Measurements from ENCODE around the gene DNAJC17. TPM values are rescaled to one million over a fixed set of nuclear protein-coding genes. Genes with fewer than 3 reads are reported as not detected.

DNAJC17 gene
- total and polyA plus RNA-seq, 12 donors: 27.4 to 174 (median 42.6) TPM

- Histone ChIP-seq H3K27me3 (no peaks in the 10 kb centered on the region), H3K9me3 (replicated peaks in 1 of 3) (no peaks in the 10 kb centered on the region), H3K4me3 (no peak overlapping the region), H3K27ac (no peak overlapping the region), H3K4me1 (replicated peaks in 1 of 2) (peaks cover 0 to 5% of the 10 kb centered on the region in 2 donors), H3K36me3 (replicated peaks in 1 of 2) (no peaks in the 10 kb centered on the region)
- DNase-seq: no peak
- TF ChIP-seq, protein P1, sequence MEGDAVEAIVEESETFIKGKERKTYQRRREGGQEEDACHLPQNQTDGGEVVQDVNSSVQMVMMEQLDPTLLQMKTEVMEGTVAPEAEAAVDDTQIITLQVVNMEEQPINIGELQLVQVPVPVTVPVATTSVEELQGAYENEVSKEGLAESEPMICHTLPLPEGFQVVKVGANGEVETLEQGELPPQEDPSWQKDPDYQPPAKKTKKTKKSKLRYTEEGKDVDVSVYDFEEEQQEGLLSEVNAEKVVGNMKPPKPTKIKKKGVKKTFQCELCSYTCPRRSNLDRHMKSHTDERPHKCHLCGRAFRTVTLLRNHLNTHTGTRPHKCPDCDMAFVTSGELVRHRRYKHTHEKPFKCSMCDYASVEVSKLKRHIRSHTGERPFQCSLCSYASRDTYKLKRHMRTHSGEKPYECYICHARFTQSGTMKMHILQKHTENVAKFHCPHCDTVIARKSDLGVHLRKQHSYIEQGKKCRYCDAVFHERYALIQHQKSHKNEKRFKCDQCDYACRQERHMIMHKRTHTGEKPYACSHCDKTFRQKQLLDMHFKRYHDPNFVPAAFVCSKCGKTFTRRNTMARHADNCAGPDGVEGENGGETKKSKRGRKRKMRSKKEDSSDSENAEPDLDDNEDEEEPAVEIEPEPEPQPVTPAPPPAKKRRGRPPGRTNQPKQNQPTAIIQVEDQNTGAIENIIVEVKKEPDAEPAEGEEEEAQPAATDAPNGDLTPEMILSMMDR (IDR thresholded peaks at IDR 0.05): no peak
- TF ChIP-seq POLR2A (IDR thresholded peaks at IDR 0.05): no peak
- intact Hi-C loops (cut with DNase I): no loop called here
- 61 to 100% (median 72%) methylated on average over 2 to 10 of the region's 10 CpGs for WGBS, 4 donors
Measured at GRCh38 chr15:40854161-40854560, 46.9 kb upstream of the DNAJC17 start.

DNA sequence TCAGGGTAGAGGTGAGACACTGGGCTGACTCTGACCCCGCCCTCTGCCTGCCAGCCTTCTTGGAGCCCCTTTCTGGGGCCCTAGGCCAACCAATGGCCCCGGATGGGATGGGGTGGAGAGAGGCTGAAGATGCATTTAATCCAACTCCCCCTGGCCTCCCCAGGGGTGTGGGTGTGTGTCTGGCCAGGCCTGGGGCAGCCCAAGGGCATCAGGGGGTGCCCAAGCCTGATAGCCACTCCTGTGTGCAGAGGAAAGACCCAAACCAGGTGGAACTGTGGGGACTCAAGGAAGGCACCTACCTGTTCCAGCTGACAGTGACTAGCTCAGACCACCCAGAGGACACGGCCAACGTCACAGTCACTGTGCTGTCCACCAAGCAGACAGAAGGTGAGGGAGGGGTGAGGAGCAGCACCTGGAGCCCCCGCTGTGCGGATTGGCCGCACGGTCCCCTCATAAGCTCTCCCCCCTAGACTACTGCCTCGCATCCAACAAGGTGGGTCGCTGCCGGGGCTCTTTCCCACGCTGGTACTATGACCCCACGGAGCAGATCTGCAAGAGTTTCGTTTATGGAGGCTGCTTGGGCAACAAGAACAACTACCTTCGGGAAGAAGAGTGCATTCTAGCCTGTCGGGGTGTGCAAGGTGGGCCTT is 46.1 kb upstream of the DNAJC17 start:
- Histone ChIP-seq H3K4me3 (no peak overlapping the region), H3K27ac (no peak overlapping the region), H3K4me1 (replicated peaks in 1 of 2) (peaks cover 0 to 5% of the 10 kb centered on the region in 2 donors), H3K36me3 (replicated peaks in 1 of 2) (no peaks in the 10 kb centered on the region), H3K9me3 (replicated peaks in 1 of 3) (no peaks in the 10 kb centered on the region), H3K27me3 (no peaks in the 10 kb centered on the region)
- TF ChIP-seq, protein P1 (IDR thresholded peaks at IDR 0.05): no peak
- TF ChIP-seq POLR2A (IDR thresholded peaks at IDR 0.05): no peak
- 85 to 89% (median 87%) methylated on average over 9 to 16 of the region's 16 CpGs for WGBS, 4 donors
- intact Hi-C loops (cut with DNase I): no loop called here
- no peak for DNase-seq

GRCh38 chr15:40852529-40852928 is 45.3 kb upstream of the DNAJC17 start:
- no peak for TF ChIP-seq POLR2A (IDR thresholded peaks at IDR 0.05)
- TF ChIP-seq, protein P1 (IDR thresholded peaks at IDR 0.05): no peak
- Histone ChIP-seq H3K9me3 (replicated peaks in 1 of 3) (no peaks in the 10 kb centered on the region), H3K36me3 (replicated peaks in 1 of 2) (no peaks in the 10 kb centered on the region), H3K27ac (no peak overlapping the region), H3K4me3 (no peak overlapping the region), H3K27me3 (no peaks in the 10 kb centered on the region), H3K4me1 (replicated peaks in 1 of 2) (peaks cover 0 to 4% of the 10 kb centered on the region in 2 donors)
- 87 to 97% (median 92%) methylated on average over 5 of the region's 5 CpGs for WGBS, 4 donors
- intact Hi-C loops (cut with DNase I): no loop called here
- DNase-seq: no peak

DNA sequence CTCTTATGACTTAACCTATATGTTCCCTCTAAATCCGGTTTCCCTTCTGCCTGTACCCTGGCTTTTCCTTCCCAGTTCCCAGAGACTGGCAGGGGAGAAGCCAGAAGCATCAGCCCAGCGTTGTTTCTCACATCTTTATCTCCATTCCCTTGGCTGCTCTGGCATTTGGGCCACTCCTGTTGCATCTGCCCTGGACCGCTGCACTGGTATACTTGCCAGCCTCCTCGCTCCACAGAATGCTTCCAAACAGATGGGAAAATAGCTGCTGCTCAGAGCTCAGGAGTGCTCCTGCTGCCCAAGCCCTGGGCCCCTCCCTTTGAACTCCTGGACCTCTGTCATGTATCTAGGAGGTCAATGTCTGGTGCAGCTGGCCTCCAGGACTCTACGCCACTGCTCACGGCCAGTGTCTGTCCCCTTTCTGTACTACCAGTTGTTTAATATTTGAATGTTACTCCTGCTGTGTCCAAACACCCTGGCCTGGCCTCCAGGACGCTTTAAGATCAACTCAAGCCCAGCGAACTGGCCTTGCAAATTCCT is 43.4 kb upstream of the DNAJC17 start:
- DNase-seq: no peak
- H3K36me3 ChIP-seq (replicated peaks in 1 of 2): no peaks in the 10 kb centered on the region
- H3K9me3 ChIP-seq (replicated peaks in 1 of 3): no peaks in the 10 kb centered on the region
- no peaks in the 10 kb centered on the region for H3K4me1 ChIP-seq (replicated peaks in 1 of 2)
- no peak overlapping the region for H3K27ac ChIP-seq
- WGBS, 4 donors: 81 to 90% (median 85%) methylated on average over 8 of the region's 8 CpGs
- intact Hi-C loops (cut with DNase I): no loop called here
- H3K4me3 ChIP-seq: no peak overlapping the region
- H3K27me3 ChIP-seq: peaks cover 4% of the 10 kb centered on the region
- no peak for TF ChIP-seq POLR2A (IDR thresholded peaks at IDR 0.05)
- TF ChIP-seq, protein P1 (IDR thresholded peaks at IDR 0.05): no peak
